ENCODE data around the gene AFDN. TPM values are rescaled to one million over a fixed set of nuclear protein-coding genes. Genes with fewer than 3 reads are reported as not detected.

The AFDN gene
- 19.9 and 39.0 TPM in 2 replicates for total RNA-seq (2014; rRNA removed; shearing (Covaris generic); ENCODE audit: low replicate concordance)

- H3K4me3 ChIP-seq, result peak within 1 kb of the TSS; percentile 81
- no peaks in the 10 kb centered on the region; the same call in 1 of the 2 replicates for H3K27me3 ChIP-seq
- no peaks in the 10 kb centered on the region; the same call in 1 of the 2 replicates for H3K36me3 ChIP-seq
- no peaks in the 10 kb centered on the region for H3K9me3 ChIP-seq
- DNase-seq, result peak; percentile 39
These were observed at the start of gene AFDN for GRCh38 chr6:167826896-167827582. Gene AFDN, plus strand, starts transcription at chr6:167826911. Its CDS starts 222 bp downstream, at chr6:167827133.

GRCh38 chr6:167778497-167779128 is 48.1 kb upstream of the AFDN start:
- Histone ChIP-seq H3K9me3 (no peaks in the 10 kb centered on the region), H3K36me3 (no peaks in the 10 kb centered on the region), H3K4me3 (no peak overlapping the region), H3K27me3 (no peaks in the 10 kb centered on the region)
- DNase-seq, result no peak

GRCh38 chr6:167779129-167779992 is 47.4 kb upstream of the AFDN start:
- Histone ChIP-seq H3K9me3 (no peaks in the 10 kb centered on the region), H3K36me3 (no peaks in the 10 kb centered on the region), H3K27me3 (no peaks in the 10 kb centered on the region), H3K4me3 (no peak overlapping the region)
- DNase-seq, result no peak

- Histone ChIP-seq H3K9me3 (no peaks in the 10 kb centered on the region), H3K27me3 (no peaks in the 10 kb centered on the region), H3K36me3 (no peaks in the 10 kb centered on the region), H3K4me3 (no peak overlapping the region)
- no peak for DNase-seq
These were observed 46.6 kb upstream of the AFDN start for GRCh38 chr6:167779993-167780655.

- no peaks in the 10 kb centered on the region for H3K27me3 ChIP-seq
- DNase-seq, result no peak
These were observed 45.5 kb upstream of the AFDN start for GRCh38 chr6:167781066-167781767.

GRCh38 chr6:167781868-167782267 is 44.8 kb upstream of the AFDN start:
- Histone ChIP-seq H3K9me3 (no peaks in the 10 kb centered on the region), H3K27me3 (no peaks in the 10 kb centered on the region), H3K4me3 (no peak overlapping the region), H3K36me3 (no peaks in the 10 kb centered on the region)
- DNase-seq, result no peak

More at GRCh38 chr6:167781066-167781767, 45.5 kb upstream of the AFDN start:
- Histone ChIP-seq H3K4me3 (no peak overlapping the region), H3K9me3 (no peaks in the 10 kb centered on the region), H3K36me3 (no peaks in the 10 kb centered on the region)

GRCh38 chr6:167782698-167783517 is 43.8 kb upstream of the AFDN start:
- no peak for DNase-seq
- no peaks in the 10 kb centered on the region for H3K9me3 ChIP-seq
- no peaks in the 10 kb centered on the region for H3K36me3 ChIP-seq
- no peaks in the 10 kb centered on the region for H3K27me3 ChIP-seq
- no peak overlapping the region for H3K4me3 ChIP-seq

- Histone ChIP-seq H3K36me3 (no peaks in the 10 kb centered on the region), H3K4me3 (no peak overlapping the region), H3K9me3 (no peaks in the 10 kb centered on the region), H3K27me3 (no peaks in the 10 kb centered on the region)
- DNase-seq, result no peak
These were observed 39.6 kb upstream of the AFDN start for GRCh38 chr6:167786853-167787675.

GRCh38 chr6:167787896-167788562 is 38.7 kb upstream of the AFDN start:
- H3K9me3 ChIP-seq, result no peaks in the 10 kb centered on the region
- DNase-seq, result no peak
- no peaks in the 10 kb centered on the region for H3K36me3 ChIP-seq
- no peaks in the 10 kb centered on the region for H3K27me3 ChIP-seq
- H3K4me3 ChIP-seq, result no peak overlapping the region

GRCh38 chr6:167788563-167788903 is 38.2 kb upstream of the AFDN start:
- no peak for DNase-seq
- H3K4me3 ChIP-seq, result no peak overlapping the region
- no peaks in the 10 kb centered on the region for H3K36me3 ChIP-seq
- H3K27me3 ChIP-seq, result no peaks in the 10 kb centered on the region
- H3K9me3 ChIP-seq, result no peaks in the 10 kb centered on the region

- Histone ChIP-seq H3K4me3 (no peak overlapping the region), H3K36me3 (no peaks in the 10 kb centered on the region), H3K27me3 (no peaks in the 10 kb centered on the region), H3K9me3 (no peaks in the 10 kb centered on the region)
- no peak for DNase-seq
These were observed 37.4 kb upstream of the AFDN start for GRCh38 chr6:167789358-167789757.

GRCh38 chr6:167791091-167791779 is 35.5 kb upstream of the AFDN start:
- no peak overlapping the region for H3K4me3 ChIP-seq
- no peaks in the 10 kb centered on the region for H3K9me3 ChIP-seq
- H3K27me3 ChIP-seq, result no peaks in the 10 kb centered on the region
- DNase-seq, result no peak
- no peaks in the 10 kb centered on the region for H3K36me3 ChIP-seq

GRCh38 chr6:167791780-167792478 is 34.8 kb upstream of the AFDN start:
- no peaks in the 10 kb centered on the region for H3K27me3 ChIP-seq
- no peaks in the 10 kb centered on the region for H3K36me3 ChIP-seq
- H3K9me3 ChIP-seq, result no peaks in the 10 kb centered on the region
- DNase-seq, result no peak
- no peak overlapping the region for H3K4me3 ChIP-seq
